GM10266 (cell line): ENCODE data around the gene DLX2.

Experiments
- DNase-seq: peaks from one replicate; pipeline ENCODE4 v3.0.0; 2012; ENCODE audit errors: extremely low spot score
- TF ChIP-seq, protein P1 (sequence below): IDR thresholded peaks from 2 replicates; pipeline ENCODE4 v1.5.1; 2012; ENCODE audit warnings: mild to moderate bottlenecking, low read depth; ENCODE audit not compliant: control insufficient read depth, insufficient read depth; ENCODE audit errors: missing control alignments

DLX2 gene

DNA sequence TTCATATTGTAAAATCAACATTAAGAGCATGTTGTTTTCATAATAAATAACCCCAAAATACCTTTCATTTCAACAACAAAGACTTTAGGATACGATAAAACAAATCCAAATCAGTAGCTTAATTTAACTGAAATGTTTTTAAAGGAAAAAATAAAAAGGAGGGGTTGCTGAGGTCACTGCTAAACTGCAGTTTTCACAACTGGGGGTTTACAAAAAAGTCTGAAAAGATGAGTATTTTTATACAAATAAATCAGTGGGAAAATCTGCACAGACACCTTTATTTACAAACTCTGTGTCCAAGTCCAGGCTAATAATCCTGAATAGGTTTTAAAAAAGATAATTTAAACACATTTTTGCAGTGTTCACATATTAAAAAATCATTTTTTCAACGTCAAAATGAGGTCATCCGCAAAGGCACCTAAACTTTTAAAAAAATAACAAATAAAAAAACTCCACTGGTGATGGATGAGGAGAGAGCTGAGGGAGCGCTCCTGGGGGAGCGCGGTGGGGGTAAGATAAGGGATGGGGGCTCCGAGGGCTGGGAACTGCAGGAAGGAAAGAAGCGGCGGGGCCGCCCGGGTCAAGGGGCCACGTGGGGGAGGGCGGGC lies 3.1 kb downstream of the DLX2 start:
- TF ChIP-seq, protein P1, sequence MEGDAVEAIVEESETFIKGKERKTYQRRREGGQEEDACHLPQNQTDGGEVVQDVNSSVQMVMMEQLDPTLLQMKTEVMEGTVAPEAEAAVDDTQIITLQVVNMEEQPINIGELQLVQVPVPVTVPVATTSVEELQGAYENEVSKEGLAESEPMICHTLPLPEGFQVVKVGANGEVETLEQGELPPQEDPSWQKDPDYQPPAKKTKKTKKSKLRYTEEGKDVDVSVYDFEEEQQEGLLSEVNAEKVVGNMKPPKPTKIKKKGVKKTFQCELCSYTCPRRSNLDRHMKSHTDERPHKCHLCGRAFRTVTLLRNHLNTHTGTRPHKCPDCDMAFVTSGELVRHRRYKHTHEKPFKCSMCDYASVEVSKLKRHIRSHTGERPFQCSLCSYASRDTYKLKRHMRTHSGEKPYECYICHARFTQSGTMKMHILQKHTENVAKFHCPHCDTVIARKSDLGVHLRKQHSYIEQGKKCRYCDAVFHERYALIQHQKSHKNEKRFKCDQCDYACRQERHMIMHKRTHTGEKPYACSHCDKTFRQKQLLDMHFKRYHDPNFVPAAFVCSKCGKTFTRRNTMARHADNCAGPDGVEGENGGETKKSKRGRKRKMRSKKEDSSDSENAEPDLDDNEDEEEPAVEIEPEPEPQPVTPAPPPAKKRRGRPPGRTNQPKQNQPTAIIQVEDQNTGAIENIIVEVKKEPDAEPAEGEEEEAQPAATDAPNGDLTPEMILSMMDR: no peak
- DNase-seq: no peak

DNA sequence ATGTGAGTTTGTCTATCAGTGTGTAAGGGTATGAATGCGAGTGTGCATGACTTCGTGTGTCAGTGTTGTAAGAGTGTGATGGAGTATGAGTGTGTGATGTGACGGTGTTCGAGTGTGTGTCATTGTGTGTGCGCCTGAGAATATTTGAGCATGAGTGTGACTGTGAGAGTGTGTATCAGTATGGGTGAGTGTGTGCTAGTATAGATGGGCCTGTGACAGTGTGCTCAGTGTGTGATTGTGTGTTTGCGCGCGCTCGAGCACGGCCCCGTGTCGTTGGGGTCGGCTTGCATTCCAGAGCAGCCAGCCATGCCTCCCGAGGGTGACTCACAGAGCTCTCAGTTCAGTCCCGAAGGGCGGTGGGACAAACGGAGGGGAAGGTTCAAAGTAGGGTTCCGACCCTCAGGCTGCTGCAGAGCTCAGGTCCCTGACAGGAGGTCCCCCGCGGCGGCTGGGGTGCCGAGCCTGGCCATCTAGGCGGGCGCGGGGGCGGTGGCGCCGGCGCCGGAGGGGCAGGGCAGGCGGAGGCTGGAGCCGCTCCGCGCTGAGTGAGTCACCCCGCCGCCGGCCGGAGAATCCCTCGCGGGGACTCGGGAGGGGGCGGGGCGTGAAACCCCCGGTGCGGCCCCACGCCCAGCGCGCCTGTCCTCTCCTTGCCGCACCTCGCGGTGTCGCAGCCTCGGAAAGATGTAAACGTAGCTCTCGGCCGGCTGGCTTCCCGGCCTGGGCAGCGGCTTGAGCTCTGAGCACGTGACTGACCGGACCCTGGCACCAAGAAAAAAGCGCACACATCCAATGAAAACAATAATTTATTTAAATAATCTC lies 3.8 kb downstream of the DLX2 start:
- peak; percentile 71 for DNase-seq
- TF ChIP-seq, protein P1: no peak

DNA sequence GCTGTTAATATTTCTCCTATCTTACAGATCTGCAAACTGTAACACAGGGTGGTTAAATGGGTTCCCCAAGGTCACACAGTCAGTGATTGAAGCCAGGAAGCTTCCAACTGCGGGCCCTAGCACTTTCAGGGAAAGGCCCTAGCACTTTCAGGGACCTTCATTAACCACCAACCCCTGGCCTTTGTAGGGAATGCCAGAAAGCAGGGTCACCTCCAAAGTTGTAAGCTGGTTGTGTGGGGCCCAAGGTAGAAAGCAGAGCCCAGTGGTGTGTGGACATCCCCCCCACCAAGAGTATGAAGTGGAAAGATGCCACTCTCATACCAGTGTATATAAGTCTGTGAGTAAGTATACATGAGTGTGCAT lies 4.4 kb downstream of the DLX2 start:
- TF ChIP-seq, protein P1: no peak
- DNase-seq: peak; percentile 32

DNA sequence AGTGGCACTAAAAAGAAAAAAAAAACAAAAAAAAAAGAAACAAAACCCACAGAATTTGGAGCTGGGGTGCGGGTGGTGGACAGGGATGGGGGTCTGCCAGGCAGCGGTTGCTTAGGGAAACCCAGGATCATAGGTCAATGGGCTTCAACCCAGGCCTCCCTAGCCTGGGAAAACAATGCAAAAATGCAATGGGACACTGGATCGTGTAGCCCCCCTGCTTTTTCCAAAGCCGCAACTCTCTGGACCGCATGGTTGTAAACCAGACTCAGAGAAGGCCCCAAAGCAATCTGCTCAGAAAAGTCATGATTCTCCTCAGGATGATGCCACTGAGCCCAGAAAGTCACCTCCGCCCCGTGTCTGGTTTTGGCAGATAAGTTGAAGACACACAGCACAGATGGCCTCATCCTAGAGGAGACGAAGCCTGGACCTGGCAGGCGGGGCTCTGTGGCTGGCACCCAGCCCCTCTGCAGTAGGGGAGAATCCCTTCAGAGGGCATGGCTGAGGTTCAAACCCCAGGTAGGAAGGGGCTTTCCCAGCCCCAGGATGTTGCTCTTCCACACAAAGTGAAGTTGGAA lies 5.1 kb downstream of the DLX2 start:
- DNase-seq: peak; percentile 33
- TF ChIP-seq, protein P1: no peak

DNA sequence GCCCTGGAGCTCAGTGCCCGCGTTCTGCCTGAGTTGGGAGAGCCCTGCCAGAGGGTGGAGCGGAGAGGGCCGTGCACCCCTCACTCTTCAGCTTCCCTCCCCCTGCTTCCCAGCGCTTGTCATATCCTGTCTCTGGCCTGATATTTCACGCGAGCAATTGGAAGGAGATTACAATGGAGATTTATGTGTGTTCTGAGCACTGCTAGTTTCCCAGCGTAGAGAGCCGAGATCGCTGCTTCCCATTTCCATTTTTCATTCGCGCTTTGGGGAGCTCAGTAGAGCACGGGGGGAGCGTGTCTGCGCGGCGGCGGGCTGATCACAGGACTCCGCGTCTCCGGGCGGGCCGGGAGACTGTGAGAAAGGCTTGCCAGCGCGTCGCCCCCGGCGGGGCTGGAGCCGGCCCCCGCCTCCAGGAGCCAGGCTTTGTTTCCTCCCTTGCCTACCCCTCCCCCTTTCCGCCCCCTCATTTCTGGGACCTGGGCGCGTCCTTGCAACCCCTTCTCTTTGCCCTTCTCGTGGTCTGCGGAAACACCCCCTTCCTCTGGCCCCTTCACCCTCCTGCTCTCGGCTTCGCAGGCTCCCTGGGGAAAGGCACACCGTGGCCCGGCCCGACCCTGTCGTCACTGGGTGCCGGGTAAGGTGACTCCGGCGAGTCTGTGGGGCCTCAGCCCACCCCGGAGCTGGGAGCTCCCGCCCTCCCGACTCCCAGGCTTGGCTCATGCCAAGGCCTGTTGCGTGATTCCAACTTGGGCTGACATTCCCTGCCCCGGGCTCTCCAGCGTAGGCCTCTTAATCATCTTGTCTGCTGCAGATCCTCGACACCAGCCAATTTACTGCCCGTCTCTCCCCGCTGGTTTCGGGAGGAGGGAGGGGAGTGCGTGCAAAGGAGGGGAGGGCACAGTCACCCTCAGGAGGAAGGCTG lies 5.8 kb downstream of the DLX2 start:
- DNase-seq: peak; percentile 45
- TF ChIP-seq, protein P1: no peak

DNA sequence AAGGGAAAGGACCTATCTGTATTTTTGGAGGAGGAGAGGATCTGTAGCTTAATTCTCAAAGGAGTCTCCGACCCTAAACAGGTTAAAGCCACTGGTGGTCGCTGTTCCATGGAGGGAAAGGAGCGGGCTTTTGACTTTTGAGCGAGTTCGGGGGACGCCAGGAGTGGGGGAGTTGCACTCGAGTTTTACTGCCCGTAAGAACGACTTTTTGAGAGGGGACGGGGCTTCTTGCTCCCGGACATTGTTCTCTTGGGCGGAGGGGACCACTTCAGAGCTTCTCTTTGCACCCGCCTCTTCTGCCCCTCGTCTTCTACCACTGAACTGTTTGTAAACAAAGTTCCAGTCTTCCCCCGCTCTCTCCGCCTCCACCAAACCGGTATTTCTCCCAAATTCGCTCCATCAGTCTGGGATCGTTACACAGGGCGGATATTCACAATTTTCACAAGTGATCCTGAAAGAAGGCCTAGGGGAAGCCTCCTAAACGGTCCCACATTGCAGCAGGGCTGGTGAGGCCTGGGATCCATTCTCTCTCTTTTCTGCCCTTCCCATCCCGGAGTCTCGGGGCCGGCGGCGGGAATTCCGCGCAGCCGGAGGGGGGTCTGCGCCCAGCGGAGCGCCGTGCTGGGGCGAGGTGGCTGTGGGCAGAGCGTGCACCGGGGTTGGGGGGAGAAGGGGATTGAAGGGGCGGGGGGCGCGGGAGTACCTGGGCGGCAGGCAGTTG lies 6.6 kb downstream of the DLX2 start:
- DNase-seq: peak; percentile 58
- TF ChIP-seq, protein P1: peak; percentile 26
